Stimulated activated CD4-positive, alpha-beta T cell treated with anti-CD3 and anti-CD28 coated beads, Interleukin-15, amount 100 ng/mL, for 1 hour (primary cell): ENCODE results near the gene PPP1R12B.
"Not testable (repeated sequence)": the region's sequence is repeated elsewhere in the genome, so short reads cannot be mapped to it uniquely, and the experiment has no call there.

Source experiments
- DNase-seq, 2 donors: peaks; one replicate each; pipeline ENCODE4 v3.0.0-alpha.2; 2020; ENCODE audit warnings: low read depth in 1 of 2, low spot score in 1 of 2

PPP1R12B gene

GRCh38 chr1:202625416-202626360, 277.2 kb downstream of the PPP1R12B start:
- peak in 1 of 2 donors; percentile 27 for DNase-seq

- DNase-seq: not testable (repeated sequence)
Observed at GRCh38 chr1:202627036-202627435, 278.5 kb downstream of the PPP1R12B start.

- no peak for DNase-seq
Observed at GRCh38 chr1:202627841-202628565, 279.5 kb downstream of the PPP1R12B start.

- DNase-seq: no peak
Observed at GRCh38 chr1:202628646-202629215, 280.2 kb downstream of the PPP1R12B start.

GRCh38 chr1:202629257-202629811, 280.8 kb downstream of the PPP1R12B start:
- not testable (repeated sequence) for DNase-seq

- DNase-seq: not testable (repeated sequence)
Observed at GRCh38 chr1:202630096-202630495, 281.6 kb downstream of the PPP1R12B start.

GRCh38 chr1:202630541-202630940, 282.0 kb downstream of the PPP1R12B start:
- no peak for DNase-seq

GRCh38 chr1:202631076-202631923, 282.8 kb downstream of the PPP1R12B start:
- DNase-seq: no peak

GRCh38 chr1:202632241-202632640, 283.7 kb downstream of the PPP1R12B start:
- DNase-seq: no peak

GRCh38 chr1:202636171-202636570, 287.7 kb downstream of the PPP1R12B start:
- not testable (repeated sequence) for DNase-seq

GRCh38 chr1:202637321-202638018, 289.0 kb downstream of the PPP1R12B start:
- not testable (repeated sequence) for DNase-seq

- DNase-seq: no peak
Observed at GRCh38 chr1:202638019-202638700, 289.7 kb downstream of the PPP1R12B start.

GRCh38 chr1:202638701-202639305, 290.3 kb downstream of the PPP1R12B start:
- DNase-seq: not testable (repeated sequence)

- DNase-seq: no peak
Observed at GRCh38 chr1:202639500-202639899, 291.0 kb downstream of the PPP1R12B start.

- no peak for DNase-seq
Observed at GRCh38 chr1:202642212-202642611, 293.7 kb downstream of the PPP1R12B start.
